HepG2 (cell line): ENCODE measurements around the gene STX1B. TPM values are rescaled to one million over a fixed set of nuclear protein-coding genes. Genes with fewer than 3 reads are reported as not detected.

ENCODE experiments used
- DR1 ChIP-seq: sonication (generic); formaldehyde crosslinking; IDR thresholded peaks from 2 replicates; pipeline ENCODE4 v1.8.0; 2021; ENCODE audit warnings: mild to moderate bottlenecking, missing genetic modification reagents, inconsistent platforms
- FOXO1 ChIP-seq: sonication (generic); formaldehyde crosslinking; IDR thresholded peaks from 2 replicates; pipeline ENCODE4 v1.4.0; 2020; ENCODE audit warnings: missing genetic modification reagents
- GZF1 ChIP-seq: sonication (generic); formaldehyde crosslinking; IDR thresholded peaks from 2 replicates; pipeline ENCODE4 v1.5.1; 2020; ENCODE audit warnings: mild to moderate bottlenecking, missing genetic modification reagents
- HMGA1 ChIP-seq: sonication (generic); formaldehyde crosslinking; conservative IDR thresholded peaks from 2 replicates; pipeline ENCODE4 v1.4.0; 2020; ENCODE audit warnings: missing genetic modification reagents
- HNRNPLL ChIP-seq: fragments of 200-400 bp; formaldehyde crosslinking; IDR thresholded peaks from 2 replicates; pipeline ENCODE4 v1.6.1; 2017; ENCODE audit warnings: mild to moderate bottlenecking, low read depth, low read length; ENCODE audit not compliant: poor library complexity, severe bottlenecking
- KDM1A ChIP-seq: IDR thresholded peaks from 2 replicates; pipeline ENCODE4 v1.6.1; 2016; ENCODE audit warnings: missing compliant biosample characterization
- KLF13 ChIP-seq: sonication (generic); formaldehyde crosslinking; IDR thresholded peaks from 2 replicates; pipeline ENCODE4 v1.4.0; 2020; ENCODE audit warnings: mild to moderate bottlenecking, missing genetic modification reagents
- MBNL3 ChIP-seq: fragments of 250-450 bp; sonication (Bioruptor Pico); conservative IDR thresholded peaks from 2 replicates; pipeline ENCODE4 v1.8.0; 2022; ENCODE audit warnings: mild to moderate bottlenecking, inconsistent platforms
- MIXL1 ChIP-seq: IDR thresholded peaks from 2 replicates; pipeline ENCODE4 v1.6.1; 2016
- NFYC ChIP-seq: IDR thresholded peaks from 2 replicates; pipeline ENCODE4 v1.6.1; 2016; ENCODE audit warnings: missing genetic modification reagents, missing compliant biosample characterization
- POGZ ChIP-seq: sonication (generic); formaldehyde crosslinking; IDR thresholded peaks from 2 replicates; pipeline ENCODE4 v1.4.0; 2020; ENCODE audit warnings: mild to moderate bottlenecking, missing genetic modification reagents
- SMAD9 ChIP-seq: sonication (generic); formaldehyde crosslinking; IDR thresholded peaks from 2 replicates; pipeline ENCODE4 v1.5.1; 2020; ENCODE audit warnings: mild to moderate bottlenecking, missing genetic modification reagents
- SNRNP70 ChIP-seq: fragments of 200-400 bp; formaldehyde crosslinking; IDR thresholded peaks from 2 replicates; pipeline ENCODE4 v1.6.1; 2017; ENCODE audit warnings: mild to moderate bottlenecking, low read depth, low read length, moderate library complexity
- SRSF4 ChIP-seq: fragments of 200-400 bp; formaldehyde crosslinking; IDR thresholded peaks from one replicate; pipeline ENCODE4 v1.6.1; 2018; ENCODE audit warnings: mild to moderate bottlenecking, low read depth, low read length, moderate library complexity; ENCODE audit not compliant: poor library complexity, severe bottlenecking
- ZBTB1 ChIP-seq: sonication (generic); formaldehyde crosslinking; IDR thresholded peaks from 2 replicates; pipeline ENCODE4 v1.4.0; 2020; ENCODE audit warnings: missing genetic modification reagents, borderline replicate concordance
- ZFY ChIP-seq: sonication (generic); formaldehyde crosslinking; IDR thresholded peaks from 2 replicates; pipeline ENCODE4 v1.4.0; 2020; ENCODE audit warnings: missing genetic modification reagents
- ZNF501 ChIP-seq: sonication (generic); formaldehyde crosslinking; IDR thresholded peaks from 2 replicates; pipeline ENCODE4 v1.5.1; 2020; ENCODE audit warnings: mild to moderate bottlenecking, moderate library complexity, missing genetic modification reagents
- ZNF670 ChIP-seq: sonication (generic); formaldehyde crosslinking; IDR thresholded peaks from 2 replicates; pipeline ENCODE4 v1.8.0; 2022; ENCODE audit warnings: mild to moderate bottlenecking, missing genetic modification reagents, borderline replicate concordance
- ZNF678 ChIP-seq: sonication (generic); formaldehyde crosslinking; IDR thresholded peaks from 2 replicates; pipeline ENCODE4 v1.4.0; 2020; ENCODE audit warnings: mild to moderate bottlenecking, missing genetic modification reagents
- ZNF850 ChIP-seq: sonication (generic); formaldehyde crosslinking; conservative IDR thresholded peaks from 2 replicates; pipeline ENCODE4 v1.9.0; 2021; ENCODE audit warnings: mild to moderate bottlenecking, missing genetic modification reagents
- polyA plus RNA-seq, 8 experiments: library from polyadenylated mRNA; depleted of rRNA in 3 of 8; stranded (reverse) in 7 of 8; unstranded in 1 of 8; fragments of >200 nt; fragmentation: Illumina TruSeq in 4 of 8; extraction: Trizol in 4 of 8; gene quantifications; 2 replicates each; pipeline versions ENCODE4 v1.2.1 to v1.2.3, GENCODE V29; 2011 to 2016; ENCODE audit warnings: low read depth in 4 of 8, missing spikeins in 1 of 8, mixed read lengths in 1 of 8; ENCODE audit not compliant: insufficient read depth in 1 of 8
- total RNA-seq, 5 experiments: library from RNA; depleted of rRNA; stranded (reverse); fragments of >200 nt; fragmentation: Illumina TruSeq; extraction: Trizol; gene quantifications; 2 replicates each; pipeline ENCODE4 v1.2.3, GENCODE V29; 2016; ENCODE audit warnings: low read depth in 1 of 5
- TF ChIP-seq, protein P1 (sequence below): sonication (generic); formaldehyde crosslinking; conservative IDR thresholded peaks from 2 replicates; pipeline ENCODE4 v1.8.0; 2022; ENCODE audit warnings: missing genetic modification reagents
- TF ChIP-seq, protein P2 (sequence below): sonication (generic); formaldehyde crosslinking; IDR thresholded peaks from 2 replicates; pipeline ENCODE4 v1.8.0; 2022; ENCODE audit warnings: mild to moderate bottlenecking, missing genetic modification reagents, moderate library complexity
- TF ChIP-seq, protein P3 (sequence below): sonication (generic); formaldehyde crosslinking; IDR thresholded peaks from 2 replicates; pipeline ENCODE4 v1.5.1; 2020; ENCODE audit warnings: mild to moderate bottlenecking, missing genetic modification reagents, borderline replicate concordance
- TF ChIP-seq, protein P4 (sequence below): sonication (generic); formaldehyde crosslinking; IDR thresholded peaks from 2 replicates; pipeline ENCODE4 v1.4.0; 2020; ENCODE audit warnings: mild to moderate bottlenecking, missing genetic modification reagents
- TF ChIP-seq, protein P5 (sequence below): sonication (generic); formaldehyde crosslinking; IDR thresholded peaks from 2 replicates; pipeline ENCODE4 v1.4.0; 2020; ENCODE audit warnings: missing genetic modification reagents

The STX1B gene
- total and polyA plus RNA-seq, 2 of the 13 experiments (the other 11 are each of a cell fraction or from before 2014, with no cell fraction given): 2.1 to 3.0 TPM

DNA sequence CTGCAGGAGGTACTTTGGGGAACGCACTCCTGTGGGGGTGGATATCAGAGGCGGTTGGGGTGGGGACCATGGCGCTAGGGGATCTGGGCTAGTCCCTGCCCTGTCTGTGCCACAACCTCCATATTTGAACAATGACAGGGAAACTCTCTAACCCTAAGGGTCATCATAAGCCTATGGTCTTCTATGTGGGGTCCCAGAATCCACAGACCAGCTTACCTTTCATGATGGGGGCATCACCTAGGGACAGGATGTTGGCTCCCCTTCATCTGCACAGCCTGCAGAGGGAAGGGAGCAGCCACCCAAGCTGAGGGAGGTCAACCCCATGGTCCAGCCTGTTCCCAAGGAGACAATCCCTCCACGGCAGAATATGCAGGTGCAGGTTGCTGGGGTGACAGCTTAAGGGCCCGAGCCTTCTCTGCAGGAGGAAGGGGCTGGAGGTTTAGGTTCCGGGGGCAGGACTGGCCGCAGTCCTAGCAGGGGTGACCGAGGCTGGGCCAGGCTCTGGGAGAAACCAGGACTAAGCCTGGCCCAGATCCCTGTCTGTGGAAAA is 59.8 kb downstream of the STX1B start (continued):
- TF ChIP-seq, protein P1, sequence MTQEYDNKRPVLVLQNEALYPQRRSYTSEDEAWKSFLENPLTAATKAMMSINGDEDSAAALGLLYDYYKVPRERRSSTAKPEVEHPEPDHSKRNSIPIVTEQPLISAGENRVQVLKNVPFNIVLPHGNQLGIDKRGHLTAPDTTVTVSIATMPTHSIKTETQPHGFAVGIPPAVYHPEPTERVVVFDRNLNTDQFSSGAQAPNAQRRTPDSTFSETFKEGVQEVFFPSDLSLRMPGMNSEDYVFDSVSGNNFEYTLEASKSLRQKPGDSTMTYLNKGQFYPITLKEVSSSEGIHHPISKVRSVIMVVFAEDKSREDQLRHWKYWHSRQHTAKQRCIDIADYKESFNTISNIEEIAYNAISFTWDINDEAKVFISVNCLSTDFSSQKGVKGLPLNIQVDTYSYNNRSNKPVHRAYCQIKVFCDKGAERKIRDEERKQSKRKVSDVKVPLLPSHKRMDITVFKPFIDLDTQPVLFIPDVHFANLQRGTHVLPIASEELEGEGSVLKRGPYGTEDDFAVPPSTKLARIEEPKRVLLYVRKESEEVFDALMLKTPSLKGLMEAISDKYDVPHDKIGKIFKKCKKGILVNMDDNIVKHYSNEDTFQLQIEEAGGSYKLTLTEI (CRISPR knock-in tag): no peak
- TF ChIP-seq NFYC (CRISPR knock-in tag) (no peak), ZNF501 (CRISPR knock-in tag) (no peak), SRSF4 (no peak), FOXO1 (CRISPR knock-in tag) (no peak), KDM1A (no peak), ZFY (CRISPR knock-in tag) (no peak), GZF1 (no peak), SMAD9 (no peak), ZNF678 (CRISPR knock-in tag) (no peak), ZNF670 (CRISPR knock-in tag) (no peak), HMGA1 (CRISPR knock-in tag) (no peak), KLF13 (CRISPR knock-in tag) (no peak), SNRNP70 (no peak), POGZ (CRISPR knock-in tag) (no peak), MIXL1 (CRISPR knock-in tag) (no peak), MBNL3 (no peak), ZBTB1 (CRISPR knock-in tag) (no peak), DR1 (CRISPR knock-in tag) (no peak), ZNF850 (CRISPR knock-in tag) (no peak), HNRNPLL (no peak)
- TF ChIP-seq, protein P2, sequence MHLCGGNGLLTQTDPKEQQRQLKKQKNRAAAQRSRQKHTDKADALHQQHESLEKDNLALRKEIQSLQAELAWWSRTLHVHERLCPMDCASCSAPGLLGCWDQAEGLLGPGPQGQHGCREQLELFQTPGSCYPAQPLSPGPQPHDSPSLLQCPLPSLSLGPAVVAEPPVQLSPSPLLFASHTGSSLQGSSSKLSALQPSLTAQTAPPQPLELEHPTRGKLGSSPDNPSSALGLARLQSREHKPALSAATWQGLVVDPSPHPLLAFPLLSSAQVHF (CRISPR knock-in tag): no peak
- TF ChIP-seq, protein P3, sequence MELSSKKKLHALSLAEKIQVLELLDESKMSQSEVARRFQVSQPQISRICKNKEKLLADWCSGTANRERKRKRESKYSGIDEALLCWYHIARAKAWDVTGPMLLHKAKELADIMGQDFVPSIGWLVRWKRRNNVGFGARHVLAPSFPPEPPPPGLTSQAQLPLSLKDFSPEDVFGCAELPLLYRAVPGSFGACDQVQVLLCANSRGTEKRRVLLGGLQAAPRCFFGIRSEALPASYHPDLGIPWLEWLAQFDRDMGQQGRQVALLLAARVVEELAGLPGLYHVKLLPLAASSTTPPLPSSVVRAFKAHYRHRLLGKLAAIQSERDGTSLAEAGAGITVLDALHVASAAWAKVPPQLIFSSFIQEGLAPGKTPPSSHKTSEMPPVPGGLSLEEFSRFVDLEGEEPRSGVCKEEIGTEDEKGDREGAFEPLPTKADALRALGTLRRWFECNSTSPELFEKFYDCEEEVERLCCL (CRISPR knock-in tag): peak; percentile 80; the same call in 1 of the 2 replicates
- TF ChIP-seq, protein P4, sequence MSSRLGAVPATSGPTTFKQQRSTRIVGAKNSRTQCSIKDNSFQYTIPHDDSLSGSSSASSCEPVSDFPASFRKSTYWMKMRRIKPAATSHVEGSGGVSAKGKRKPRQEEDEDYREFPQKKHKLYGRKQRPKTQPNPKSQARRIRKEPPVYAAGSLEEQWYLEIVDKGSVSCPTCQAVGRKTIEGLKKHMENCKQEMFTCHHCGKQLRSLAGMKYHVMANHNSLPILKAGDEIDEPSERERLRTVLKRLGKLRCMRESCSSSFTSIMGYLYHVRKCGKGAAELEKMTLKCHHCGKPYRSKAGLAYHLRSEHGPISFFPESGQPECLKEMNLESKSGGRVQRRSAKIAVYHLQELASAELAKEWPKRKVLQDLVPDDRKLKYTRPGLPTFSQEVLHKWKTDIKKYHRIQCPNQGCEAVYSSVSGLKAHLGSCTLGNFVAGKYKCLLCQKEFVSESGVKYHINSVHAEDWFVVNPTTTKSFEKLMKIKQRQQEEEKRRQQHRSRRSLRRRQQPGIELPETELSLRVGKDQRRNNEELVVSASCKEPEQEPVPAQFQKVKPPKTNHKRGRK (CRISPR knock-in tag): no peak
- TF ChIP-seq, protein P5, sequence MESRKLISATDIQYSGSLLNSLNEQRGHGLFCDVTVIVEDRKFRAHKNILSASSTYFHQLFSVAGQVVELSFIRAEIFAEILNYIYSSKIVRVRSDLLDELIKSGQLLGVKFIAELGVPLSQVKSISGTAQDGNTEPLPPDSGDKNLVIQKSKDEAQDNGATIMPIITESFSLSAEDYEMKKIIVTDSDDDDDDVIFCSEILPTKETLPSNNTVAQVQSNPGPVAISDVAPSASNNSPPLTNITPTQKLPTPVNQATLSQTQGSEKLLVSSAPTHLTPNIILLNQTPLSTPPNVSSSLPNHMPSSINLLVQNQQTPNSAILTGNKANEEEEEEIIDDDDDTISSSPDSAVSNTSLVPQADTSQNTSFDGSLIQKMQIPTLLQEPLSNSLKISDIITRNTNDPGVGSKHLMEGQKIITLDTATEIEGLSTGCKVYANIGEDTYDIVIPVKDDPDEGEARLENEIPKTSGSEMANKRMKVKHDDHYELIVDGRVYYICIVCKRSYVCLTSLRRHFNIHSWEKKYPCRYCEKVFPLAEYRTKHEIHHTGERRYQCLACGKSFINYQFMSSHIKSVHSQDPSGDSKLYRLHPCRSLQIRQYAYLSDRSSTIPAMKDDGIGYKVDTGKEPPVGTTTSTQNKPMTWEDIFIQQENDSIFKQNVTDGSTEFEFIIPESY (CRISPR knock-in tag): peak; percentile 53
